Measurements from ENCODE around the gene PRAME.

DNA sequence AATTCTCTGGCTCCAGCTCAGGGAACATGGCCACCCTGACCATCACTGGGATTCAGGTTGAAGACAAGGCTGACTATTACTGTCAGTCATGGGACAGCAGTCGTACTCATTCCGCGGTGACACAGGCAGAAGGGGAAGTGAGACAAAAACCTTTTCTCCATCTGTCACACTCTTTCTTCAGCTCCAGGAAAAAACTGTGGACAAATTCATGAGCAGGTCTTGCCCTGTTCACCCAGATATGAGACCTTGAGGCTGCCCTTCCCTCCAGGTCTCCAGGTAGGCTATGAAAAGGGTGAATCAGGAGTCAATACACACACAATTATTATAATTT lies 46.0 kb upstream of the PRAME start:
- TF ChIP-seq, protein P1, sequence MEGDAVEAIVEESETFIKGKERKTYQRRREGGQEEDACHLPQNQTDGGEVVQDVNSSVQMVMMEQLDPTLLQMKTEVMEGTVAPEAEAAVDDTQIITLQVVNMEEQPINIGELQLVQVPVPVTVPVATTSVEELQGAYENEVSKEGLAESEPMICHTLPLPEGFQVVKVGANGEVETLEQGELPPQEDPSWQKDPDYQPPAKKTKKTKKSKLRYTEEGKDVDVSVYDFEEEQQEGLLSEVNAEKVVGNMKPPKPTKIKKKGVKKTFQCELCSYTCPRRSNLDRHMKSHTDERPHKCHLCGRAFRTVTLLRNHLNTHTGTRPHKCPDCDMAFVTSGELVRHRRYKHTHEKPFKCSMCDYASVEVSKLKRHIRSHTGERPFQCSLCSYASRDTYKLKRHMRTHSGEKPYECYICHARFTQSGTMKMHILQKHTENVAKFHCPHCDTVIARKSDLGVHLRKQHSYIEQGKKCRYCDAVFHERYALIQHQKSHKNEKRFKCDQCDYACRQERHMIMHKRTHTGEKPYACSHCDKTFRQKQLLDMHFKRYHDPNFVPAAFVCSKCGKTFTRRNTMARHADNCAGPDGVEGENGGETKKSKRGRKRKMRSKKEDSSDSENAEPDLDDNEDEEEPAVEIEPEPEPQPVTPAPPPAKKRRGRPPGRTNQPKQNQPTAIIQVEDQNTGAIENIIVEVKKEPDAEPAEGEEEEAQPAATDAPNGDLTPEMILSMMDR (IDR thresholded peaks at IDR 0.05; ENCODE audit: low read depth, low read length) = no peak
- TF ChIP-seq EZH2phosphoT487 (IDR thresholded peaks at IDR 0.05; ENCODE audit: low read depth) = no peak
